SJCRH30 (cell line): ENCODE results near the gene FREM1. TPM values are rescaled to one million over a fixed set of nuclear protein-coding genes. Genes with fewer than 3 reads are reported as not detected.

Source experiments
- DNase-seq, 2 experiments: peaks; one replicate each; pipeline ENCODE4 v3.0.0-alpha.2; 2015 to 2020
- H3K27ac ChIP-seq: fragments of 250-450 bp; sonication (Bioruptor Pico); 2 replicates; pipeline ENCODE4 v1.5.1; 2020; ENCODE audit warnings: mild to moderate bottlenecking, moderate library complexity
- H3K27me3 ChIP-seq: fragments of 250-450 bp; sonication (Bioruptor Pico); 2 replicates; pipeline ENCODE4 v1.5.1; 2020; ENCODE audit warnings: mild to moderate bottlenecking, moderate library complexity
- H3K36me3 ChIP-seq: fragments of 250-450 bp; sonication (Bioruptor Pico); 2 replicates; pipeline ENCODE4 v1.5.1; 2020; ENCODE audit warnings: mild to moderate bottlenecking, moderate library complexity
- H3K4me1 ChIP-seq: fragments of 250-450 bp; sonication (Bioruptor Pico); 2 replicates; pipeline ENCODE4 v1.5.1; 2020; ENCODE audit warnings: mild to moderate bottlenecking, moderate library complexity
- H3K4me3 ChIP-seq: fragments of 250-450 bp; sonication (Bioruptor Pico); 2 replicates; pipeline ENCODE4 v1.5.1; 2020; ENCODE audit warnings: mild to moderate bottlenecking, moderate library complexity
- H3K9me3 ChIP-seq: fragments of 250-450 bp; sonication (Bioruptor Pico); replicated peaks from 2 replicates; pipeline ENCODE4 v1.5.1; 2020; ENCODE audit warnings: mild to moderate bottlenecking, moderate library complexity
- total RNA-seq: library from RNA; depleted of rRNA; stranded (reverse); fragments of >200 nt; shearing (Covaris generic); gene quantifications from 2 replicates; pipeline ENCODE4 v1.2.3, GENCODE V29; 2014

The FREM1 gene
- total RNA-seq, 1 experiment from 2014 or later: 12.4 TPM

- Histone ChIP-seq H3K4me1 (peaks cover 5% of the 10 kb centered on the region; the same call in 1 of the 2 replicates), H3K9me3 (no peaks in the 10 kb centered on the region), H3K36me3 (no peaks in the 10 kb centered on the region; the same call in none of the 2 replicates), H3K4me3 (no peak overlapping the region), H3K27ac (peak overlapping the region; percentile 39; the same call in 1 of the 2 replicates), H3K27me3 (no peaks in the 10 kb centered on the region)
- no peak for DNase-seq
These were observed 119.6 kb downstream of the FREM1 start for GRCh38 chr9:14790628-14791027.

DNA sequence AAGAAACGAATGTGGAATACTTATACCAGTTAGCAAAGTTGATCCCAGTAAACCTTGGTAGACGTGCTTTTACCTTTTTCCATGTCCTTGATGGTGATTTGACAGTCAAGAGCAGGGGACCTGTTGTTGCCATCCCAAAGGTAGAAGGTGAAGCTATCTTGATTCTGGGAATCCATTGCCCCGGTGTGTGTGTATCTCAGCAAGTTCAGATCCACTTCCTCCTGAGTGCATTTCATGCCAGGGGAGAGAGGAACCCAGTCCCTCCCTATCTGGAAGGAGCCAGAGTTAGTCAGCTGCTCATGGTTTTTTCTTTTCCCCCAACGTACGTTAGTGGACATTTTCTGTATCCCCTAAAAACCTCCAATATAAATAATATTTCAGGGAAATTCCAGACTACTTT lies 121.4 kb downstream of the FREM1 start:
- Histone ChIP-seq H3K27me3 (no peaks in the 10 kb centered on the region), H3K4me1 (peaks cover 5% of the 10 kb centered on the region; the same call in 1 of the 2 replicates), H3K9me3 (no peaks in the 10 kb centered on the region), H3K36me3 (no peaks in the 10 kb centered on the region; the same call in 1 of the 2 replicates), H3K27ac (no peak overlapping the region), H3K4me3 (no peak overlapping the region)
- DNase-seq: no peak

GRCh38 chr9:14783358-14783757 lies 126.9 kb downstream of the FREM1 start:
- peaks cover 13% of the 10 kb centered on the region for H3K4me1 ChIP-seq
- H3K4me3 ChIP-seq: no peak overlapping the region
- H3K27me3 ChIP-seq: no peaks in the 10 kb centered on the region
- no peaks in the 10 kb centered on the region; the same call in 1 of the 2 replicates for H3K9me3 ChIP-seq
- DNase-seq: no peak
- no peaks in the 10 kb centered on the region for H3K36me3 ChIP-seq
- no peak overlapping the region for H3K27ac ChIP-seq

- Histone ChIP-seq H3K4me1 (peaks cover 13% of the 10 kb centered on the region), H3K4me3 (no peak overlapping the region), H3K27ac (no peak overlapping the region), H3K36me3 (no peaks in the 10 kb centered on the region), H3K9me3 (no peaks in the 10 kb centered on the region; the same call in 1 of the 2 replicates), H3K27me3 (no peaks in the 10 kb centered on the region)
- no peak for DNase-seq
These were observed 127.8 kb downstream of the FREM1 start for GRCh38 chr9:14782286-14783051.

DNA sequence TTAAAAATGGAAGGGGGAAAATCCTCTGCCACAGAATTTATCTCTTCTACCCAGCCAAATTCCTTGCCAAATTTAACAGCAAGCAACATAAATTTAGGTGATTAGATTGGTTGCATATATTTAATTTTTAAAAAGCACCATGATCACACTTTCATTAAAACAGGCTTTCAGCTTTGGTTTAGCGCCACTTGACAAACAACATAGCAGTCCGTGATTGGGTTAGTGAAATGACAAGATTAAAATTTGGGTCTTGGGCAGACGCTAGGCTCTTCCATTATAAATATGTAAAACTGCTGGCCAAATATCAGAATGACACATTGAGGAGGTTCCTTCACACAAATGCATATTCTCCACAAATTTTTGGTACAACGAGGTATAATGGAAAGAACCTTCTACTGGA lies 129.5 kb downstream of the FREM1 start:
- no peak for DNase-seq
- no peaks in the 10 kb centered on the region; the same call in 1 of the 2 replicates for H3K9me3 ChIP-seq
- H3K27me3 ChIP-seq: no peaks in the 10 kb centered on the region
- no peaks in the 10 kb centered on the region for H3K36me3 ChIP-seq
- peak overlapping the region; percentile 96 for H3K27ac ChIP-seq
- peak overlapping the region; percentile 53 for H3K4me3 ChIP-seq
- H3K4me1 ChIP-seq: peaks cover 13% of the 10 kb centered on the region

DNA sequence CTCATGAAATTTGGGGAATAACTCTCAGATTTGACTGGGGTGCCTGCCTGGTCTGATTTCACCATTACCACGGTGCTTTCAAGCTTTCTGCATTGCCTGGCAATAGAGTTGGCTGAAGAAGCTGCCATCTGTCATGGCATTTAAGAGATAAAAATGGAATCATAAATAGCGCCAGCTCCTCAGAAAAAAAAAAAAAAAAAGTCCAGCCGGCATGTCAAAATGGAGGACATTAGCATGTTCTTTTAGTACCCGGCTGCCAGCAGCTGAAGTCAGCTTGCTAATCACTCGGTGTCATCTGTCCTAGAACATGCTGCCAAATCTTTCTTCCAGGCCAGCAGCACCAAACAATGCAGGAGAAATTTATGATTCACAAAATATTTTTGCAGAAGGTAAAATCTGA lies 130.0 kb downstream of the FREM1 start:
- Histone ChIP-seq H3K4me1 (peaks cover 13% of the 10 kb centered on the region), H3K9me3 (no peaks in the 10 kb centered on the region; the same call in 1 of the 2 replicates), H3K36me3 (no peaks in the 10 kb centered on the region), H3K4me3 (peak overlapping the region; percentile 53), H3K27me3 (no peaks in the 10 kb centered on the region), H3K27ac (peak overlapping the region; percentile 96)
- DNase-seq: peak; percentile 40 to 49

- Histone ChIP-seq H3K36me3 (no peaks in the 10 kb centered on the region), H3K4me1 (peaks cover 13% of the 10 kb centered on the region), H3K27ac (peak overlapping the region; percentile 96), H3K9me3 (no peaks in the 10 kb centered on the region; the same call in 1 of the 2 replicates), H3K4me3 (peak overlapping the region; percentile 53), H3K27me3 (no peaks in the 10 kb centered on the region)
- peak; percentile 88 to 89 for DNase-seq
These were observed 130.6 kb downstream of the FREM1 start for GRCh38 chr9:14779566-14780022.

GRCh38 chr9:14778565-14778964 lies 131.7 kb downstream of the FREM1 start:
- no peaks in the 10 kb centered on the region for H3K36me3 ChIP-seq
- H3K9me3 ChIP-seq: no peaks in the 10 kb centered on the region; the same call in 1 of the 2 replicates
- no peaks in the 10 kb centered on the region for H3K27me3 ChIP-seq
- H3K4me1 ChIP-seq: peaks cover 13% of the 10 kb centered on the region
- no peak overlapping the region; the same call in 1 of the 2 replicates for H3K27ac ChIP-seq
- no peak for DNase-seq
- H3K4me3 ChIP-seq: no peak overlapping the region

DNA sequence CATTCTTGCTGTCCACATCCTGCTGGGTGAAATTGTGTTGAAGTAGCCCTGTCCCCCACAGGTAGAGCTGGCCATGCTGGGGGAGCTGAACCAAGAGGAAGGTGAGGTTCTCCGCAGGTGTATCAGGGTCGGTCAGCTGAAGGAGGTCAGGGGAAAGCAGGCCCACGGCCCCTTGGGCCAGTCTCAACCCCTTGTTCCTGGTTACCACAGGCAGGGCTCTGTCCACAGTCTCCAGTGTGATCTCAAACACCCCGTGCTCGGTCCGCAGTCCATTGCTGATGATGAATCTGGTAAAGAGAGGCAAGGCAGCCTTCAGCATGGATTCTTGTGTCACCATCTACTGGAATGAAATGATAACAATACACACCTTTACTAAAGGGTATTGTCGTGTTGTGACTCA lies 134.3 kb downstream of the FREM1 start:
- no peak for DNase-seq
- Histone ChIP-seq H3K4me3 (no peak overlapping the region), H3K27me3 (no peaks in the 10 kb centered on the region), H3K36me3 (no peaks in the 10 kb centered on the region), H3K4me1 (peaks cover 13% of the 10 kb centered on the region), H3K27ac (no peak overlapping the region), H3K9me3 (no peaks in the 10 kb centered on the region; the same call in 1 of the 2 replicates)

DNA sequence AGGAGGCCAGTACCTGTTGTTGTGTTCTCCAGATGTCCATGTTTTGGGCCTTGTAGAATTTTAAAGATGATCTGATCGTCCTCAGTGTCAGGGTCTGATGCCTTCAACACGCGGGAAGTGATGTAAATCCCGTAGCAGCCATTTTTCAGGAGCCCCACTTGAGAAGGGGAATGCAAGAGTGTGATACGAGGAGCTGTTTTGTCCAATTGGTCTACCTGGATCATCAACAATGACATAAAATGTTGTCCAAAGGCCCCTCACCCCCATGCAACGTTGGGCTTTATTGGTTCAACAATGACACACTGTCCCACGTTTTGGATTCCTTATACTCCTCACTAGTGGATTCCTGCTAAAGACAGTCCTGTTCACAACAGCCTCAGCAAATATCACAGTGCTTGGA lies 139.6 kb downstream of the FREM1 start:
- Histone ChIP-seq H3K27me3 (no peaks in the 10 kb centered on the region), H3K9me3 (no peaks in the 10 kb centered on the region), H3K4me3 (no peak overlapping the region), H3K36me3 (no peaks in the 10 kb centered on the region), H3K27ac (no peak overlapping the region), H3K4me1 (no peaks in the 10 kb centered on the region)
- DNase-seq: no peak

- Histone ChIP-seq H3K4me1 (no peaks in the 10 kb centered on the region), H3K27ac (no peak overlapping the region), H3K36me3 (no peaks in the 10 kb centered on the region), H3K4me3 (no peak overlapping the region), H3K9me3 (no peaks in the 10 kb centered on the region), H3K27me3 (no peaks in the 10 kb centered on the region)
- peak in 1 of 2 experiments; percentile 28 for DNase-seq
These were observed 141.0 kb downstream of the FREM1 start for GRCh38 chr9:14769230-14769571.

GRCh38 chr9:14768405-14769229 lies 141.6 kb downstream of the FREM1 start:
- Histone ChIP-seq H3K36me3 (no peaks in the 10 kb centered on the region), H3K27me3 (no peaks in the 10 kb centered on the region), H3K27ac (no peak overlapping the region), H3K4me3 (no peak overlapping the region), H3K4me1 (no peaks in the 10 kb centered on the region), H3K9me3 (no peaks in the 10 kb centered on the region)
- peak; percentile 30 to 77 for DNase-seq

- no peaks in the 10 kb centered on the region for H3K9me3 ChIP-seq
- no peaks in the 10 kb centered on the region for H3K27me3 ChIP-seq
- no peaks in the 10 kb centered on the region for H3K36me3 ChIP-seq
- H3K27ac ChIP-seq: no peak overlapping the region
- H3K4me1 ChIP-seq: no peaks in the 10 kb centered on the region
- DNase-seq: no peak
- H3K4me3 ChIP-seq: no peak overlapping the region
These were observed 143.9 kb downstream of the FREM1 start for GRCh38 chr9:14766299-14766698.

GRCh38 chr9:14761584-14761983 lies 148.6 kb downstream of the FREM1 start:
- Histone ChIP-seq H3K4me1 (no peaks in the 10 kb centered on the region), H3K27me3 (no peaks in the 10 kb centered on the region), H3K36me3 (no peaks in the 10 kb centered on the region), H3K4me3 (no peak overlapping the region), H3K9me3 (no peaks in the 10 kb centered on the region), H3K27ac (no peak overlapping the region)
- no peak for DNase-seq

DNA sequence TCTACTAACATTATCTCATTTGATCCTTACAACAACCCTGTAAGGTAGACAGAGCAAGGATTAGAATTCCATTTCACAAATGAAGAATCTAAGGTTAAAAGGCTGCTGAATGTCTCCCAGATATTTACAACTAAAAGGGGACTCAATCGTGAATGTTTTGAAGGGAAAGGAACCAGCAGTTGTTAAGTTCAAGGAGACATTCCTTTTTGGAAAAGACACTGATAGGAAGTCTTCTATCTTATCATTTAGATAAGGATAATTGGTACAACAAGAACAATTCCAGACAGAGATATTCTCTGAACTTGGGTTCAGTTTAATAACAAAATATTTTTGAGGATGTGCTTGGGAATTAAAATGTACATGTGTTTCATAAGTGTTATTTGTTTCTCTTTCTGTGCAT lies 150.2 kb downstream of the FREM1 start:
- no peaks in the 10 kb centered on the region for H3K27me3 ChIP-seq
- no peak overlapping the region for H3K27ac ChIP-seq
- no peaks in the 10 kb centered on the region for H3K4me1 ChIP-seq
- no peak for DNase-seq
- no peak overlapping the region for H3K4me3 ChIP-seq
- no peaks in the 10 kb centered on the region for H3K36me3 ChIP-seq
- H3K9me3 ChIP-seq: no peaks in the 10 kb centered on the region
